Astrocyte of the cerebellum (primary cell): ENCODE data around the gene TTLL9.

ENCODE experiments used
- DNase-seq: peaks from one replicate; pipeline ENCODE4 v3.0.0-alpha.2; 2011; ENCODE audit warnings: low read depth
- H3K4me3 ChIP-seq: 2 replicates; pipeline ENCODE4 v1.5.1; 2011; ENCODE audit warnings: mild to moderate bottlenecking, low read depth, low read length, moderate library complexity
- in situ Hi-C: cut with HindIII; loops from 2 replicates; pipeline ENCODE4 v1.10.0; 2017; ENCODE audit warnings: low sequenced_read_pairs
- TF ChIP-seq, protein P1 (sequence below): IDR thresholded peaks from 2 replicates; pipeline ENCODE4 v1.5.1; 2012; ENCODE audit warnings: low read length, low read depth, moderate library complexity, mild to moderate bottlenecking; ENCODE audit errors: missing control alignments

Gene TTLL9

DNA sequence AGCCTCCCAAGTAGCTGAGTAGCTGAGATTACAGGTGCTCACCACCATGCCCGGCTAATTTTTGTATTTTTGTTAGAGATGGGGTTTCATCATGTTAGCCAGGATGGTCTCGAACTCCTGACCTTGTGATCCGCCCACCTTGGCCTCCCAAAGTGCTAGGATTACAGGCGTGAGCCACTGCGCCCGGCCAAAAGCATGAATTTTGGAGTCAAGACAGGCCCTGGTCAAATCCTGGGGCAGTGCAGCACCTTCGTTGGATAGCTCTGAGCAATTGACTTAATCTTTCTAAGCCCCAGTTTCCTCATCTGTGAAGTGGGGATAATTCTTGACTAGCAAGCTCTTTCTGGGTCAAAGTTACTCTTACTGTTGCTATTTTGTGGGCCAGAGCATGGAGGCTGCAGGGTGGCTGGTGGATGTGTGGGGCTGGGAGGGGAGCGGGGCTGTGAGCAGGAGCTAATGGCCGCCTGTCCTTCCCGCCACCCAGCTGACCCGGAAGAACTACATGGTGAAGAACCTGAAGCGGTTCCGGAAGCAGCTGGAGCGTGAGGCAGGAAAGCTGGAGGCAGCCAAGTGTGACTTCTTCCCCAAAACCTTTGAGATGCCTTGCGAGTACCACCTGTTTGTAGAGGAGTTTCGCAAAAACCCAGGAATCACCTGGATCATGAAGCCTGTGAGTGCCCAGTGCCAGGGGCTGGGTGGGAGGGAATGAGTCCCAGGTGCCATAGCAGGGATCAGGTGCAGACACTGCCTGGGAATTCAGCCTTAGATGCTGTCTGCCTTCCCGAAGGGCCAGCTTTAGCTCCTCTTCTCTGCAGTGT lies 39.0 kb downstream of the TTLL9 start:
- DNase-seq, result no peak
- TF ChIP-seq, protein P1, sequence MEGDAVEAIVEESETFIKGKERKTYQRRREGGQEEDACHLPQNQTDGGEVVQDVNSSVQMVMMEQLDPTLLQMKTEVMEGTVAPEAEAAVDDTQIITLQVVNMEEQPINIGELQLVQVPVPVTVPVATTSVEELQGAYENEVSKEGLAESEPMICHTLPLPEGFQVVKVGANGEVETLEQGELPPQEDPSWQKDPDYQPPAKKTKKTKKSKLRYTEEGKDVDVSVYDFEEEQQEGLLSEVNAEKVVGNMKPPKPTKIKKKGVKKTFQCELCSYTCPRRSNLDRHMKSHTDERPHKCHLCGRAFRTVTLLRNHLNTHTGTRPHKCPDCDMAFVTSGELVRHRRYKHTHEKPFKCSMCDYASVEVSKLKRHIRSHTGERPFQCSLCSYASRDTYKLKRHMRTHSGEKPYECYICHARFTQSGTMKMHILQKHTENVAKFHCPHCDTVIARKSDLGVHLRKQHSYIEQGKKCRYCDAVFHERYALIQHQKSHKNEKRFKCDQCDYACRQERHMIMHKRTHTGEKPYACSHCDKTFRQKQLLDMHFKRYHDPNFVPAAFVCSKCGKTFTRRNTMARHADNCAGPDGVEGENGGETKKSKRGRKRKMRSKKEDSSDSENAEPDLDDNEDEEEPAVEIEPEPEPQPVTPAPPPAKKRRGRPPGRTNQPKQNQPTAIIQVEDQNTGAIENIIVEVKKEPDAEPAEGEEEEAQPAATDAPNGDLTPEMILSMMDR, result no peak
- H3K4me3 ChIP-seq, result no peak overlapping the region
- in situ Hi-C loops, result no loop called here

DNA sequence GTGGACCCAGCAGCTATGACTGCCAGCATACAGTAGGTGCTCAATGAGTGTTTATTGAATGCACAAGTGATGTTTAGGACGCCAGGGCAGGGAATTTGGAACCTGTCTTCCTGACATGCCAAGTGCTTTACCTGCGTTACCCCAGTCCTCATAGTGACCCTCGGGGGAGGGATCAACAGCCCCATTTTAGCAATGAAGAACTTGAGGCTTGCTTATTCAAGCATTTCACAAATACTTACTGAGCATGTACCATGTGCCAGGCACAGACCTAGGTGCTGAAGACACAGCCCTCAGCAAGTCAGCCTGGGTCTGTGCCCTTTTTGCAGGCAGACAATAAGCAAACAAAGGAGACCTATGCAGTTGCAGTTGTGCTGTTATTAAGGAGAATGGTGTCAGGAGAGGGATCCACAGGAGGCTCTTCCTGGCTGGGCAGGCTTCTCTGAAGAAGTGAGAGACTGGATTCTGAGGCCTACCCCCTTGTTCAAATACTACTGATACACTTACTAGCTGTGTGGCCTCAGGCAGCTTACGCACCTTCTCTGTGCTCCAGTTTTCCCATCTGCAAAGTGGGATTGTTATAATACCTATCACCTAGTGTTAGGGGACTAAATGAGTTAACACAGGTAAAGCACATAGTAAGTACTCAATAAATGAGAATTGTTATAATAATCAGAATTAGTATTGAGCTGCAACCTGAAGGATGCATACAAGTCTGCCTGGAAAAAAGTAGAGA lies 39.8 kb downstream of the TTLL9 start:
- TF ChIP-seq, protein P1, result no peak
- DNase-seq, result no peak
- no peak overlapping the region for H3K4me3 ChIP-seq
- in situ Hi-C loops, result no loop called here

DNA sequence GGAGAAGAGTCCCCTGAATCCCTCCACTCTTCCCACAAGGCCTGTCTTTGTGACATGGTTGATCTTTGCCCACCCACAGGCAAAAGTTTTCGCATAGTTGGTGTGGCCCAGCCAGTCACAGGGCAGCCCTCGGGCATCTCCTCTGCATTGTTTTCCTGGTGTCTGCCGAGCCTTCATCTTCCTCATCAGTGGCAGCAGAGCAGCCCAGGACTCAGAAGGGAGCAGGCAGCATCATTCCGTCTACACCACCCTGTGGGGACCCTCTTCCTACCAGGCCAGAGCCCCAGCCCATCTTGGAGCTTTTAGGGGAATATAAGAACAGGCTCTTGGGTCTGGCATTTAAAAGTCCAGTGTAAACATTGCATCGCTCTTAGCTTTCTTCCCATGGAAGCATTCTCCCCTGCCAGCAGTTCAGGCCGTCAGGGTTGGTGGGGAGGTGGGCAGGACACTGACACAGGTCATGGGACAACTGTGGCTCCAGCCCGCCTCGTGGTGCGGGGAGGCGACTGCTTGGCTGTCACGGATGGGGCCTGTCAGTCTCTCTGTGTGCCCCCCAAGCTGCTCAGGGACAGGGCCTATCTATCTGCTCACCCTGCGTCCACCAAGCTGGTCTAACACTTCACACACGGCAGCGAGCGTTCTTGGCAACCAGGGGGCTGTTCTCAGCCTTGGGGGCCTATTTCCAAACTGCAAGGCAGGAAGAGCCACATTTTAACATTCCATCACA lies 43.2 kb downstream of the TTLL9 start:
- DNase-seq, result no peak
- in situ Hi-C loops, result no loop called here
- H3K4me3 ChIP-seq, result no peak overlapping the region
- TF ChIP-seq, protein P1, result no peak

DNA sequence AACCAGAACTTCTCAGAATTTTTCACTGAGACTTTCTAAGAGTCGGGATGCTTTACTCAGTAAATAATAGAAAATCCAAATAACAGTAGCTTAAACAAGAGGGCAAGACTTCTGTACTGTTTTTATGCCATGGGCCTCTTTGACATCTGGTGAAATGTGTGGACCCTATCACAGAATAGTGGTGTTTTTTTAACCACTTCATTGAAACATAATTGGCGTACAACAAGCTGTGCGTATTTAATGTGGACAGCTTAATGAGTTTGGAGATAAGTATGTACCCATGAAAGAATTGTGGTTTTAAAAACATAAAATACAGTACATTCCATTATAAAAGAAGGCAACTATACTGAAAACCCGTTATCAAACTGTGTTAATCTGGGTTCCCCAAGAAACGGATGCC lies 43.7 kb downstream of the TTLL9 start:
- in situ Hi-C loops, result no loop called here
- TF ChIP-seq, protein P1, result no peak
- no peak overlapping the region for H3K4me3 ChIP-seq
- DNase-seq, result no peak

DNA sequence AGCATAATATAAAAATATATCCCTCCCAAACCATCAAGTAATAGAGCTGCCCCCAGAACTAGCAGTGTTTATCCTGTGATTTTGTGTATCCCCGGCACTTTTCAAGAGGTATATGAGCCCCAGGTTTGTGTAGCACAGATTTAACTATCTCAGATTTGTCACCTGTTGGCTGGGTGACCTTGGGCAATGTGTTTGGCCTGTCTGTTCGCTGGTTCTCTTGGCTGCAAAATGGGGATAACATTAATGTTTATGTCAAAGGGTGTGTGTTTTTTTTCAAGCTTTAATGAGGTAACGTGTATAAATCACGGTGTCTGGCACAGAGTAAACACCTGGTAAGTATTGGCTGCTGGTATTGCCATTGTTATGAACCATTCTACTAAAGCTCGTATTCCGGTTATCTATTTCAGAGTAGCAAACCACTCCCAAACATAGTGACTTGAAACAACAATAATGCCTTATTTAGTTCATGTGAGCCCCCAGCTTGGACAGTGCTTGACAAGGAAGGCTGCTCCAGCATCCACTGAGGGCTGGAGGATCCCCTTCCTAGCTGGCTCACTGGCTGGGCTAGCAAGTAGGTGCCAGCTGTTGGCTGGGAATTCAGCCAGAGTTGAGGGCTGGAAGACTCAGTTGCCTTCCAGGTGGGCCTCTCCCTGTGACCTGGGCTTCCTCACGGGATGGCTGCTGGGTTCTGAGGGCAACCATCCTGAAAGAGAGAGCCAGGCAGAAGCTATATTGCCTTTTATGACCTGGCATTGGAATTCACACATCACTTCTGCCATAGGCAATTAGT lies 45.3 kb downstream of the TTLL9 start:
- no peak for DNase-seq
- TF ChIP-seq, protein P1, result no peak
- in situ Hi-C loops, result loop anchor here (5.0 kb wide), 1 partner anchor 77 kb away; no protein-coding TSS in a partner anchor
- no peak overlapping the region for H3K4me3 ChIP-seq
